OCI-LY7 (cell line): Measurements from ENCODE around the gene RPS3. TPM values are rescaled to one million over a fixed set of nuclear protein-coding genes. Genes with fewer than 3 reads are reported as not detected.

Experiments
- BruUV-seq: library from RNA; stranded (reverse); fragments of 400-500 nt; replicated peaks from 2 replicates; lab custom pipeline; 2021; lab: Mats Ljungman, UMichigan
- CTCF ChIA-PET: fragments of 300-600 bp; sonication (Branson Sonifier 250); formaldehyde crosslinking; loops from one replicate; lab custom pipeline; 2022; ENCODE audit warnings: antibody characterized with exemption; ENCODE audit not compliant: unreplicated experiment; lab: Charles Lee
- POLR2A ChIA-PET: fragments of 300-600 bp; sonication (Branson Sonifier 250); formaldehyde crosslinking; loops from one replicate; lab custom pipeline; 2022; ENCODE audit warnings: antibody characterized with exemption; lab: Charles Lee
- DNase-seq: peaks from one replicate; pipeline ENCODE4 v3.0.0-alpha.2; 2015; ENCODE audit warnings: low spot score
- H2AFZ ChIP-seq: fragments of 200-600 bp; sonication (generic), shearing (Covaris generic); 2 replicates; pipeline ENCODE4 v1.6.1; 2014; ENCODE audit warnings: mild to moderate bottlenecking, antibody characterized with exemption, low read length, moderate library complexity
- H3K27ac ChIP-seq: fragments of 200-600 bp; sonication (generic); 2 replicates; pipeline ENCODE4 v1.5.1; 2014; ENCODE audit warnings: mixed run types, low read depth, mild to moderate bottlenecking, moderate library complexity, low read length, inconsistent platforms; ENCODE audit not compliant: poor library complexity, severe bottlenecking
- H3K36me3 ChIP-seq: fragments of 200-600 bp; sonication (generic); 2 replicates; pipeline ENCODE4 v1.6.1; 2014; ENCODE audit warnings: mild to moderate bottlenecking, antibody characterized with exemption, low read length, moderate library complexity, mixed read lengths; ENCODE audit not compliant: insufficient read depth
- H3K4me1 ChIP-seq: fragments of 200-600 bp; sonication (generic); 2 replicates; pipeline ENCODE4 v1.5.1; 2014; ENCODE audit warnings: mild to moderate bottlenecking, low read length; ENCODE audit not compliant: insufficient read depth, poor library complexity, severe bottlenecking
- H3K4me2 ChIP-seq: fragments of 200-600 bp; sonication (generic); 2 replicates; pipeline ENCODE4 v1.6.1; 2014; ENCODE audit warnings: mild to moderate bottlenecking, low read length
- H3K4me3 ChIP-seq: fragments of 200-600 bp; sonication (generic); 2 replicates; pipeline ENCODE4 v1.5.1; 2014; ENCODE audit warnings: mild to moderate bottlenecking, low read depth, low read length; ENCODE audit not compliant: poor library complexity, severe bottlenecking
- H3K79me2 ChIP-seq: fragments of 200-600 bp; sonication (generic); 2 replicates; pipeline ENCODE4 v1.6.1; 2016; ENCODE audit warnings: low read depth, mild to moderate bottlenecking, low read length, moderate library complexity, mixed read lengths; ENCODE audit not compliant: insufficient read depth
- H3K9me2 ChIP-seq: fragments of 200-600 bp; sonication (generic); 2 replicates; pipeline ENCODE4 v1.6.1; 2016; ENCODE audit warnings: mild to moderate bottlenecking, low read length, mixed read lengths; ENCODE audit not compliant: insufficient read depth
- H3K9me3 ChIP-seq: fragments of 200-600 bp; sonication (generic); 2 replicates; pipeline ENCODE4 v1.6.1; 2014; ENCODE audit warnings: mild to moderate bottlenecking, mixed run types, low read length, mixed read lengths
- H4K20me1 ChIP-seq: fragments of 200-600 bp; sonication (generic); 2 replicates; pipeline ENCODE4 v1.6.1; 2014; ENCODE audit warnings: mild to moderate bottlenecking, antibody characterized with exemption, low read length, moderate library complexity, mixed read lengths; ENCODE audit not compliant: insufficient read depth
- CTCF ChIP-seq: fragments of 200-600 bp; sonication (generic); conservative IDR thresholded peaks from 2 replicates; pipeline ENCODE4 v1.5.1; 2014; ENCODE audit warnings: mild to moderate bottlenecking, antibody characterized with exemption, low read length, moderate library complexity, mixed read lengths
- EZH2phosphoT487 ChIP-seq: fragments of 200-600 bp; sonication (generic); IDR thresholded peaks from 2 replicates; pipeline ENCODE4 v1.6.1; 2018; ENCODE audit warnings: low read depth, borderline replicate concordance, mild to moderate bottlenecking, mixed run types, antibody characterized with exemption, low read length, moderate library complexity, mixed read lengths
- intact Hi-C: fragments of 100-400 bp; cut with micrococcal nuclease; formaldehyde crosslinking; loops from one replicate; pipeline ENCODE4 v1.10.0; 2022; ENCODE audit not compliant: unreplicated experiment
- total RNA-seq, 2 experiments: library from RNA; depleted of rRNA in 1 of 2; stranded (reverse); fragments of >200 nt in 1 of 2; shearing (Covaris generic) in 1 of 2; gene quantifications; 2 replicates each; pipeline ENCODE4 v1.2.3, GENCODE V29; 2014 to 2022

RPS3 gene
- total RNA-seq, 2 experiments from 2014 or later, result 3,268 to 4,392 TPM

DNA sequence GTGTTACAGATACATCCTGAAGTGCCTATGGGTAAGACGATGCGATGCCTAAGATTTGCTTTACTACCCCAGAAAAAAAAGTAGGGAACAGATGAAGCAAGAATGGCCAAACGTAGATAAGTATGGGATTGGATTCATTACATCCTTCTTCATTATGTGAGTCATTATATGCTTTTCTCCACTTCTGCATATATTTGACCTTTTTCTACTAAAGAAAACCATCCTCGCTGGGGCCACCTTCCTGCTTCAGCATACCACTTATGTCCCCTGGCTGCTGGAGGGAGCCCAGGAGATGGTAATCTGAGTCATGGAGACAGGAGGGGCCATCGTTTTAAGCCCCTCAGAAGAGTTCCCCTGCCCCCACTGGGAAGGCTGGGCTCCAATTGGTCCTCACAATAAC lies 48.1 kb downstream of the RPS3 start:
- intact Hi-C loops, result no loop called here
- no peaks in the 10 kb centered on the region for H3K79me2 ChIP-seq
- CTCF ChIA-PET, result no interaction called here

GRCh38 chr11:75449271-75449670 lies 50.0 kb downstream of the RPS3 start:
- CTCF ChIA-PET, result no interaction called here

More for the DNA sequence above, 48.1 kb downstream of the RPS3 start:
- no peaks in the 10 kb centered on the region for H3K9me3 ChIP-seq
- TF ChIP-seq CTCF (no peak), EZH2phosphoT487 (no peak)
- H2AFZ ChIP-seq, result no peak overlapping the region
- no TSS peak for BruUV-seq
- H3K9me2 ChIP-seq, result no peaks in the 10 kb centered on the region
- POLR2A ChIA-PET, result interaction anchor here (0.6 kb wide), 1 partner anchor 79 kb away, joined by 4 read pairs; no protein-coding TSS in a partner anchor
- no peak overlapping the region for H3K27ac ChIP-seq
- H3K4me2 ChIP-seq, result no peak overlapping the region
- H3K4me1 ChIP-seq, result no peaks in the 10 kb centered on the region
- DNase-seq, result no peak
- no peak overlapping the region for H3K4me3 ChIP-seq
- H3K36me3 ChIP-seq, result no peaks in the 10 kb centered on the region
- no peaks in the 10 kb centered on the region for H4K20me1 ChIP-seq

More at GRCh38 chr11:75449271-75449670, 50.0 kb downstream of the RPS3 start:
- Histone ChIP-seq H3K27ac (no peak overlapping the region), H4K20me1 (no peaks in the 10 kb centered on the region), H3K4me1 (no peaks in the 10 kb centered on the region), H3K9me3 (no peaks in the 10 kb centered on the region), H3K4me3 (no peak overlapping the region), H3K36me3 (no peaks in the 10 kb centered on the region), H2AFZ (no peak overlapping the region), H3K4me2 (no peak overlapping the region), H3K79me2 (no peaks in the 10 kb centered on the region), H3K9me2 (no peaks in the 10 kb centered on the region)
- intact Hi-C loops, result no loop called here
- no TSS peak for BruUV-seq
- no peak for DNase-seq
- POLR2A ChIA-PET, result no interaction called here
- TF ChIP-seq EZH2phosphoT487 (no peak), CTCF (no peak)
